Measurements from ENCODE around the gene SLAIN2. TPM values are rescaled to one million over a fixed set of nuclear protein-coding genes. Genes with fewer than 3 reads are reported as not detected.

SLAIN2 gene
- total RNA-seq, 1 donor from 2014 or later: 110 TPM

GRCh38 chr4:48331577-48332330, 9.6 kb upstream of the SLAIN2 start:
- no peak for DNase-seq
- ATAC-seq (ENCODE audit: poor library complexity): peak; percentile 68
- intact Hi-C loops (cut with DNase I): no loop called here

DNA sequence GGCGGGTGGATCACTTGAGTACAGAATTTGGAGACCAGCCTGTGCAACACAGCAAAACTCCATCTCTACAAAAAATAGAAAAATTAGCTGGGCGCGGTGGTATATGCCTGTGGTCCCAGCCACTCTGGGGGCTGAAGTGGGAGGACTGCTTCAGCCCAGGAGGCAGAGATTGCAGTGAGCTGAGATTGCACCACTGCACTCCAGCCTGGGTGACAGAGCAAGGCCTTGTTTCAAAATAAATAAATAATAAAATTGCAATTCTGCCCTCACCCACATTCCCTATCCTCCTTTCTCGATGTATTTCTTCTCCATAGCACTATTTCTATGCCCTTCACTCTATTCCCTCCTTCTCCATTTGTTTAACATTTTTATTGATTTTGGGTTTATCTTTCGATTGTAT, 8.7 kb upstream of the SLAIN2 start:
- DNase-seq (no peak), ATAC-seq (ENCODE audit: poor library complexity) (no peak)
- intact Hi-C loops (cut with DNase I): no loop called here

GRCh38 chr4:48333587-48333986, 7.7 kb upstream of the SLAIN2 start:
- DNase-seq (no peak), ATAC-seq (ENCODE audit: poor library complexity) (no peak)
- intact Hi-C loops (cut with DNase I): no loop called here

DNA sequence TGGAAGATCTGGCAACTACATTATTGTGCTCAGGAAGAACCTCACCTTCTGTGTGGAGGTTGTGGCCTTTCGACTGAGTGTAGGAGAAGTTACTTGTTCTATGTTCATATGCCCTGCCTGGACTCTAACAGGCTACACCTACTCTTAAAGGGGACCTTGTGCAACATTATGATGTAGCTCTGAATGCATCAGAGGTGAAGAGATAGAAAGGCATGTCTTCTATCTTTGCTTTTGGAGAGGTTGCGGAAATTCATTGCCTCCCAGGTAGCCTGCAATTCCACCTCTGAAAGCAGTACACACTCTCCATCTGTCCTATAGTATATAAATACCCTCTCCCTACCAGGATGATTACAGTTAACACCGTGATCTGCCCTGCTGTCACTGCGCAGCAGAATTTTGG, 7.1 kb upstream of the SLAIN2 start:
- DNase-seq (no peak), ATAC-seq (ENCODE audit: poor library complexity) (no peak)
- intact Hi-C loops (cut with DNase I): no loop called here

DNA sequence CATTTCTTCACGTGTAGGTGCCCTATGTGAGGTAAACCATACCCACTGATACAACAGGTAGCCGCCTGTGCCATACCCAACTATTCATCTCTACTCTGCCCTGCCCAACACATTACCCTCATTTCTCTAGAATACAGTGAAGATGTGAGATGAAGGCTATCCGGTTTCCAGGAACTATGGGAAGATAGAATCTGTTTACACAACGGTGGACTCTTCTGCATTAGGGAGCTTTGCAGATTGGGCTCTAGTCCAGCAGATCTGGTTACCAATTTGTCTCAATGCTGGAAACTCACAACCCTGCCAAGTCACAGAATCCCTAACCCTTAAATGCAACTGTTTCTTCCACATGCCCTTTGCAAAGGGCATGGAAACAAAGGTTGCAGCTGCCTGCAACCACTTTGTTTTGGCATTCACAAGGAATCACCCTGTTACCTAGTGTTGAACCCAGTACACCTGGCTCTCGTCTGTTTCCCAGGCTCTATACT, 6.4 kb upstream of the SLAIN2 start:
- intact Hi-C loops (cut with DNase I): no loop called here

GRCh38 chr4:48336146-48336870, 5.0 kb upstream of the SLAIN2 start:
- DNase-seq (no peak), ATAC-seq (ENCODE audit: poor library complexity) (no peak)
- intact Hi-C loops (cut with DNase I): no loop called here

More for the DNA sequence above, 6.4 kb upstream of the SLAIN2 start:
- no peak for ATAC-seq (ENCODE audit: poor library complexity)
- no peak for DNase-seq

DNA sequence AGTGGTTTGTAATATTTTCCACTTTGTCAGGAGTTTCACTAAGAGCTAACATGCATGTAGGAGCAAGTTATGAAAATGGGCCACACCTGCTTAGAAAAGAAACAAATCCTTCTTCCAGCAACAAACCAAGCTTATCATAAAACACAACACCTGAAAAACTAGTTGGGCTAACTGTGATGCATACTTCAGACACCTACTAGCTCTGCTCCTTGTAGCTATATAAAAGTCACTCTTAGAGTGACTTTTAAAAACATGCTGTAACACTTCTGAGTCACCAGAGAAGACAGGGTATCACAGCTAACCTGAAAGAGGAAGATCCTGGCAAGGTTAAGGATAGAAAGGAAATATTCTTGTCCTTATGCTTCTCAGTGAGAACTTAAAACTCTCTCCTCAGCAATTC, 3.6 kb upstream of the SLAIN2 start:
- DNase-seq: no peak
- intact Hi-C loops (cut with DNase I): no loop called here
- ATAC-seq (ENCODE audit: poor library complexity): no peak

DNA sequence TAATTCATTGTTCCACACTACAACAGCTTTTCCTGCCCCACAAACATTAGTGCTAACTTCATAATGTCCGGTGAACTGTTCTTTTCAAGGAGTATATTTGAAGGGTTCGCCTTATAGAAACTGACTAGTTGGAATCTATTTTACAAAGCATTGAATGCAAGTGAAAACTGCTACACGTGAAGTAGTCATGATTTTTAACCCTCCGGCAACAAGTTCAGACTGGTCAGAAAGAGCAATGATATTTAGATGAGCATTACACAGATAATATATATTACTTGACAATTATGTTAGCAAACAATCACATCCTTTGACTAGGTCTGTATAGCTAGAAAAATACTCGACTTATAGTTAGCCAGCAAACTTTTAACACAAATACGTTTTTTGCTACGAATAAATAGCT, 1.7 kb upstream of the SLAIN2 start:
- ATAC-seq (ENCODE audit: poor library complexity) (no peak), DNase-seq (no peak)
- intact Hi-C loops (cut with DNase I): no loop called here

DNA sequence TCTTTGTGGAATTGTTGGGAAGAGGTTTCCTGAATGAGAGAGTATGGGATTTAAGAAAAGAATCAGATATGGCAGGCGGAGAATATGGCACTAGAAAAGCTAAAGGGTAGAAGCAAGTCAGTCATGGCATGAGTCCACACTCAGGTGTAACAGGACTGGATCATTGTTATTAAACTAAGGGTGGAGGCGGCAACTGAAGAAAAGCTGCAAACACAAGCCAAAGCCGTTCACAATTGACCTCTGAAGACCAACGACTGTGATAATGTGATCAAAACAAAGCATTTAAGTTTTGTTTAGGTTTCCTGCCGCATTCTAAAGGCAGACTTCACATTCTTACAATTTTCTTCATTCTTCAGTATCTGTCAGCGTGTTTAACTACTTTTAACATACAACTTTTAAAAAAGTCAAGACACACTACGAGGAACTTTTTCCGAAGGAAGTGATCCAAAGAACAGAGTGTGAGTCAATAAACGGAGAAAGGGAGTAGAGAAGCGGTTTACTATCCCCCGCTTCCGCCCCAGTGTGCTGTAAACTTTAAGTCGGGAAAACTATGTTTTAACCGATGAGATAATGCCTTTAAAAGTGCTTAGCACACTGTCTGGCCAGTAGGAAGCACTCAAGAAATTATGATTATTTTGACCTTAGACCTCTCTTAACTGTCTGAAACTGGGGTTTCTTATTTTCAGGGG, 909 bp upstream of the SLAIN2 start:
- ATAC-seq (ENCODE audit: poor library complexity) (peak; percentile 2), DNase-seq (no peak)
- intact Hi-C loops (cut with DNase I): no loop called here

GRCh38 chr4:48341776-48342605, 662 bp downstream of the SLAIN2 start:
- intact Hi-C loops (cut with DNase I): no loop called here
- ATAC-seq (ENCODE audit: poor library complexity) (peak; percentile 56), DNase-seq (peak; percentile 76)

GRCh38 chr4:48342606-48342880, 1.2 kb downstream of the SLAIN2 start:
- no peak for ATAC-seq (ENCODE audit: poor library complexity)

DNA sequence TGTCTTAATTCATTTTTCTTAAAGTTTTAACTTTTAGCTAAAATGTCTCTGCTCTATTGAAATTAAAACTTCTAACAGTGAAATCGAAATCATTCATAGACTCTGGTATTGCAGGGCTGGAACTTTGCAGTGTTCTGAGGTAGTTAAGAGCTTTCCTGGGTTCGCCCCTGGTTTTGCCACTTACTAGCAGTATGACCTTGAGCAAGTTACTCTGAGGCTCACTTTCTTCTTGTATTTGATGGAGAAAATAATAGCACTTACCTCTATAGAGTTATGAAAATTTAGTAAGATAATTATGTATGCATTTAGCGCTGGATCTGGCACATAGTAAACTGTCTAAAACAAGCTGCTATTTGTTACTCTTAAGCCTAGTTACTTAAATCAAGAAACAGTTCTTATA, 1.7 kb downstream of the SLAIN2 start:
- no peak for ATAC-seq (ENCODE audit: poor library complexity)
- intact Hi-C loops (cut with DNase I): no loop called here
- no peak for DNase-seq

More at GRCh38 chr4:48342606-48342880, 1.2 kb downstream of the SLAIN2 start:
- intact Hi-C loops (cut with DNase I): no loop called here
- no peak for DNase-seq

- DNase-seq (no peak), ATAC-seq (ENCODE audit: poor library complexity) (no peak)
- intact Hi-C loops (cut with DNase I): no loop called here
These were observed 2.2 kb downstream of the SLAIN2 start for GRCh38 chr4:48343551-48343950.

DNA sequence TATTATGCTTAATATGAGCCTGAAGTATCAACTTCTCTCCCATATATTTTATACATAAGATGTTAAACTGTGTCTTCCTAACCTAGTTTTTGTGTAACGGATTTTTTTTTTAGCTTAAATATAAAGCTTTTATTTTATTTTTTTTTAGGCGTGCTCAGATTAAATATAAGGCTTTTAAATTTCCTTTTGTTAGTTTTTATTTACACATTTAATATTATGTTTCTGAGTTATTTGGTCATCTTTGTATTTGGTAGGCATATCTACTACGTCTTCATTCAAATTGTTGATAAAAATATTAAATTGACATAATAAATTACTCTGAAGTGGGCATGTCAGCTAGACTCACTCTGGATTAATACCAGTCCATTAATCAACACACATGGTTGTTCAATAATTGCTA, 4.2 kb downstream of the SLAIN2 start:
- intact Hi-C loops (cut with DNase I): no loop called here
- no peak for DNase-seq
- no peak for ATAC-seq (ENCODE audit: poor library complexity)

- ATAC-seq (ENCODE audit: poor library complexity): no peak
- intact Hi-C loops (cut with DNase I): no loop called here
These were observed 5.3 kb downstream of the SLAIN2 start for GRCh38 chr4:48346594-48346993.

GRCh38 chr4:48347282-48347921, 6.1 kb downstream of the SLAIN2 start:
- DNase-seq (no peak), ATAC-seq (ENCODE audit: poor library complexity) (no peak)
- intact Hi-C loops (cut with DNase I): no loop called here

More at GRCh38 chr4:48346594-48346993, 5.3 kb downstream of the SLAIN2 start:
- no peak for DNase-seq

GRCh38 chr4:48350871-48351270, 9.5 kb downstream of the SLAIN2 start:
- intact Hi-C loops (cut with DNase I): no loop called here
- DNase-seq: no peak
- ATAC-seq (ENCODE audit: poor library complexity): no peak

DNA sequence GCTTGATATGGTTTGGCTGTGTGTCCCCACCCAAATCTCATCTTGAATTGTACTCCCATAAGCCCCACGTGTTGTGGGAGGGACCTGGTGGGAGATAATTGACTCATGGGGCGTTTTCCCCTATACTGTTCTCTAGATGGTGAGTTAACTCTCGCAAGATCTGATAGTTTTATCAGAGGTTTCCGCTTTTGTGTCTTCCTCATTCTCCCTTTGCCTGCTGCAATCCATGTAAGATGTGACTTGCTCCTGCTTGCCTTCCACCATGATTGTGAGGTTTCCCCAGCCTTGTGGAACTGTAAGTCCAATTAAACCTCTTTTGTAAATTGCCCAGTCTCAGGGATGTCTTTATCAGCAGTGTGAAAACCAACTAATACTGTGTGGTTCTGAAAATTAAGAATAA, 11.5 kb downstream of the SLAIN2 start:
- ATAC-seq (ENCODE audit: poor library complexity) (no peak), DNase-seq (no peak)
- intact Hi-C loops (cut with DNase I): no loop called here

DNA sequence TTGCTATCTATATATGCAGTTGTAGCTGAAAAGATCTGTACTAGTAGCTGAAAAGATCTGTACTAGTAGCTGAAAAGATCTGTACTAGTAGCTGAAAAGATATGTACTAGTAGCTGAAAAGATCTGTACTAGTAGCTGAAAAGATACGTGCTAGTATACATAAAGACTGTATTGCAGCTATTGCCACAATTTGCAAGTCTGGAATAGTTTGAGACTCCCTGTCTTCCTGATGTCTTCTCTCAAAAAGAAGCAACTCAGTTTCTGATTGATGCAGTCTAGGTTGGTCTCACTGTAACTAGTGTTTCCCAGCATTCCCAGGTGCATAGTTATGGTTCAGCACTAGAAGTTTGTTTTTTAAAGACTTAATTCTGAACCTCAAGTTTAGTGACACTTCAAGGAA, 15.0 kb downstream of the SLAIN2 start:
- DNase-seq (no peak), ATAC-seq (ENCODE audit: poor library complexity) (no peak)
- intact Hi-C loops (cut with DNase I): no loop called here
